Measurements from ENCODE around the gene TMEM175.

TMEM175 gene

GRCh38 chr4:986428-986878, 54.2 kb downstream of the TMEM175 start:
- no peak for TF ChIP-seq GATA2 (IDR thresholded peaks at IDR 0.05; ENCODE audit: low read depth, low read length)
- no peak for TF ChIP-seq GATA3 (IDR thresholded peaks at IDR 0.05; ENCODE audit: low read depth, low read length)

- TF ChIP-seq GATA2 (IDR thresholded peaks at IDR 0.05; ENCODE audit: low read depth, low read length), result no peak
- no peak for TF ChIP-seq GATA3 (IDR thresholded peaks at IDR 0.05; ENCODE audit: low read depth, low read length)
Measured at GRCh38 chr4:986879-987623, 54.8 kb downstream of the TMEM175 start, which contains the start of gene IDUA. TSS of gene IDUA (plus strand) at chr4:987044. CDS start at chr4:987085, 41 bp downstream.

DNA sequence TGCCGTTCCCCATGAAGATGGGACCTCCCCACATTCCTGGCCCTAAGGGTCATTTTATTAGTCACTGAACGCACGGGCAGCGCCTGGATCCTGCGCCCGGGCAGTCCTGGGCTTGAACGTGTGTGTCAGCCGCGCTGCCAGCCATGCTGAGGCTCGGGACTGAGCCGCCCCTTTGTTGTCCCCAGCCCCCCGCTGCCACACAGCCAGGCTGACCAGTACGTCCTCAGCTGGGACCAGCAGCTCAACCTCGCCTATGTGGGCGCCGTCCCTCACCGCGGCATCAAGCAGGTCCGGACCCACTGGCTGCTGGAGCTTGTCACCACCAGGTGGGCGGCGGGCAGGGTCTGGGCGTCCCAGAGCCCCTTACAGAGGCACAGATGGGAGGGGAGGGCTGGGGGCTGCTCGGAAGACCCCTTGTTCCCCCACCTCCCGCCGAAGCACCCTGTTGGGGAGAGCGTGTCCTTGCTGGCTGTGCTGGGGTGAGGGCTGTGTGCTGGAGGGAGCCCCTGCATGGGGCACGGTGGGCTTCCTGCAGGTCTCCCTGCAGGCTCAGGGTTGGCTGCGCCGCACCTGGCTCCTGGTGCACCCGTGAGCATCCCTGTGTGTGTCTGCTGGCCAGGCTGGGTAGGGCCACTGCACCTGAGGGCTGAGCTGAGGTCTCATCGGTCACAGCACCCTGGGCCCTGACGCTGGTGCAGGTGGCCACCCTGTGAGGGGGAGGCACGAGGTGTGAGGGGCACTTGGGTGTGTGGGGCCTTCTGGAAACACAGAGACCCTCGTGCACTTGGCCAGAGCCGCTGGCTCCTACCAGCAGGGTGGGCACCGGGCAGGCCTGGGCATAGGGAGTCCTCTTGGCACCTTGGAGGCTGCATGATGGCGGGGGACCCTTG, 55.6 kb downstream of the TMEM175 start:
- TF ChIP-seq GATA3 (IDR thresholded peaks at IDR 0.05; ENCODE audit: low read depth, low read length) (no peak), GATA2 (IDR thresholded peaks at IDR 0.05; ENCODE audit: low read depth, low read length) (no peak)

- no peak for TF ChIP-seq GATA3 (IDR thresholded peaks at IDR 0.05; ENCODE audit: low read depth, low read length)
Measured at GRCh38 chr4:988726-989721, 56.8 kb downstream of the TMEM175 start.

- no peak for TF ChIP-seq GATA3 (IDR thresholded peaks at IDR 0.05; ENCODE audit: low read depth, low read length)
- no peak for TF ChIP-seq GATA2 (IDR thresholded peaks at IDR 0.05; ENCODE audit: low read depth, low read length)
Measured at GRCh38 chr4:989722-990471, 57.6 kb downstream of the TMEM175 start.

GRCh38 chr4:990746-991367, 58.6 kb downstream of the TMEM175 start:
- TF ChIP-seq GATA2 (IDR thresholded peaks at IDR 0.05; ENCODE audit: low read depth, low read length), result no peak
- TF ChIP-seq GATA3 (IDR thresholded peaks at IDR 0.05; ENCODE audit: low read depth, low read length), result no peak

- TF ChIP-seq GATA2 (IDR thresholded peaks at IDR 0.05; ENCODE audit: low read depth, low read length) (no peak), GATA3 (IDR thresholded peaks at IDR 0.05; ENCODE audit: low read depth, low read length) (no peak)
Measured at GRCh38 chr4:991451-992296, 59.4 kb downstream of the TMEM175 start.

- TF ChIP-seq GATA3 (IDR thresholded peaks at IDR 0.05; ENCODE audit: low read depth, low read length), result no peak
- no peak for TF ChIP-seq GATA2 (IDR thresholded peaks at IDR 0.05; ENCODE audit: low read depth, low read length)
Measured at GRCh38 chr4:992297-993110, 60.2 kb downstream of the TMEM175 start.

GRCh38 chr4:993111-994029, 61.1 kb downstream of the TMEM175 start, which contains the start of gene SLC26A1:
TSS of gene SLC26A1 (minus strand) at chr4:993404. CDS start at chr4:991703, 1,701 bp downstream.
- TF ChIP-seq GATA3 (IDR thresholded peaks at IDR 0.05; ENCODE audit: low read depth, low read length) (no peak), GATA2 (IDR thresholded peaks at IDR 0.05; ENCODE audit: low read depth, low read length) (no peak)

Data from SH-SY5Y (cell line).